GM21447 (cell line): ENCODE results near the gene NEDD4L.

Experiments
- ATAC-seq: cut with Tn5 transposase; IDR thresholded peaks from one replicate; pipeline ENCODE4 v1.9.1; 2021; ENCODE audit not compliant: unreplicated experiment

The NEDD4L gene

GRCh38 chr18:58051765-58052460 is 7.9 kb downstream of the NEDD4L start:
- no peak for ATAC-seq

- ATAC-seq, result no peak
Measured at GRCh38 chr18:58052960-58053359, 8.9 kb downstream of the NEDD4L start.

- ATAC-seq, result no peak
Measured at GRCh38 chr18:58054041-58054781, 10.2 kb downstream of the NEDD4L start.

- ATAC-seq, result no peak
Measured at GRCh38 chr18:58055890-58056558, 12.0 kb downstream of the NEDD4L start.

GRCh38 chr18:58056852-58057251 is 12.8 kb downstream of the NEDD4L start:
- ATAC-seq, result no peak

- no peak for ATAC-seq
Measured at GRCh38 chr18:58057291-58057965, 13.4 kb downstream of the NEDD4L start.

- ATAC-seq, result no peak
Measured at GRCh38 chr18:58058720-58059119, 14.7 kb downstream of the NEDD4L start.

- no peak for ATAC-seq
Measured at GRCh38 chr18:58060254-58060653, 16.2 kb downstream of the NEDD4L start.

- ATAC-seq, result no peak
Measured at GRCh38 chr18:58061349-58061748, 17.3 kb downstream of the NEDD4L start.

GRCh38 chr18:58064406-58064998 is 20.5 kb downstream of the NEDD4L start:
- ATAC-seq, result no peak

GRCh38 chr18:58065956-58066355 is 21.9 kb downstream of the NEDD4L start:
- ATAC-seq, result no peak

GRCh38 chr18:58067601-58068000 is 23.6 kb downstream of the NEDD4L start:
- ATAC-seq, result no peak

- no peak for ATAC-seq
Measured at GRCh38 chr18:58069099-58069498, 25.1 kb downstream of the NEDD4L start.

GRCh38 chr18:58069721-58070292 is 25.8 kb downstream of the NEDD4L start:
- ATAC-seq, result no peak

GRCh38 chr18:58076052-58076451 is 32.0 kb downstream of the NEDD4L start:
- ATAC-seq, result no peak

GRCh38 chr18:58077329-58077728 is 33.3 kb downstream of the NEDD4L start:
- ATAC-seq, result no peak

- ATAC-seq, result no peak
Measured at GRCh38 chr18:58078889-58079573, 35.0 kb downstream of the NEDD4L start.

GRCh38 chr18:58080451-58080850 is 36.4 kb downstream of the NEDD4L start:
- no peak for ATAC-seq

GRCh38 chr18:58087928-58088690 is 44.1 kb downstream of the NEDD4L start:
- ATAC-seq, result no peak
